CD8-positive, alpha-beta memory T cell (primary cell): ENCODE results near the gene DHX32. TPM values are rescaled to one million over a fixed set of nuclear protein-coding genes. Genes with fewer than 3 reads are reported as not detected.
A peak's percentile ranks its signal among the peaks of the same experiment; 100 is the strongest.
"Not testable (repeated sequence)": the region's sequence is repeated elsewhere in the genome, so short reads cannot be mapped to it uniquely, and the experiment has no call there.

Experiments
- CTCF ChIA-PET: fragments of 350-600 bp; sonication (Branson Sonifier 250); formaldehyde crosslinking; loops from one replicate; lab custom pipeline; 2021; ENCODE audit warnings: antibody characterized with exemption; lab: Charles Lee
- POLR2A ChIA-PET: fragments of 350-600 bp; sonication (Branson Sonifier 250); formaldehyde crosslinking; loops from one replicate; lab custom pipeline; 2021; ENCODE audit warnings: antibody characterized with exemption; lab: Charles Lee
- DNase-seq, 5 donors: peaks; one replicate each; pipeline versions ENCODE4 v3.0.0 to v3.0.0-alpha.2; 2020 to 2022; ENCODE audit warnings: mixed read lengths in 1 of 5
- H3K27ac ChIP-seq: one replicate; pipeline ENCODE4 v1.7.0; 2013; ENCODE audit warnings: low read depth, mild to moderate bottlenecking, low read length, moderate library complexity
- H3K27me3 ChIP-seq: 2 replicates; pipeline ENCODE4 v1.7.0; 2013; ENCODE audit warnings: low read length, mild to moderate bottlenecking; ENCODE audit not compliant: insufficient read depth, poor library complexity, severe bottlenecking
- H3K36me3 ChIP-seq: 2 replicates; pipeline ENCODE4 v1.7.0; 2013; ENCODE audit warnings: mild to moderate bottlenecking, low read length, moderate library complexity; ENCODE audit not compliant: insufficient read depth
- H3K4me1 ChIP-seq: 2 replicates; pipeline ENCODE4 v1.7.0; 2013; ENCODE audit warnings: mild to moderate bottlenecking, low read length, moderate library complexity; ENCODE audit not compliant: insufficient read depth
- H3K4me3 ChIP-seq: 2 replicates; pipeline ENCODE4 v1.7.0; 2013; ENCODE audit warnings: mild to moderate bottlenecking, low read length
- H3K9me3 ChIP-seq: 2 replicates; pipeline ENCODE4 v1.7.0; 2013; ENCODE audit warnings: mild to moderate bottlenecking, low read length
- H3K27ac Mint-ChIP-seq, 8 donors: one replicate each; pipeline ENCODE4 v1.8.0; 2020 to 2021; ENCODE audit warnings: mixed read lengths in 8 of 8, mild to moderate bottlenecking in 6 of 8, inconsistent platforms in 3 of 8, moderate library complexity in 3 of 8
- H3K27me3 Mint-ChIP-seq, 2 donors: one replicate each; pipeline ENCODE4 v1.8.0; 2020 to 2021; ENCODE audit warnings: mixed read lengths in 2 of 2, mild to moderate bottlenecking in 1 of 2, moderate library complexity in 1 of 2
- H3K36me3 Mint-ChIP-seq, 3 donors: one replicate each; pipeline ENCODE4 v1.8.0; 2020 to 2021; ENCODE audit warnings: mixed read lengths in 3 of 3, inconsistent platforms in 1 of 3, mild to moderate bottlenecking in 1 of 3
- H3K4me1 Mint-ChIP-seq, 3 donors: one replicate each; pipeline ENCODE4 v1.8.0; 2020 to 2021; ENCODE audit warnings: mixed read lengths in 3 of 3, inconsistent platforms in 1 of 3, mild to moderate bottlenecking in 1 of 3
- H3K4me3 Mint-ChIP-seq, 7 donors: one replicate each; pipeline ENCODE4 v1.8.0; 2020 to 2021; ENCODE audit warnings: mixed read lengths in 7 of 7, mild to moderate bottlenecking in 6 of 7, moderate library complexity in 4 of 7, inconsistent platforms in 2 of 7
- H3K9me3 Mint-ChIP-seq, 5 donors: one replicate each; pipeline ENCODE4 v1.8.0; 2020 to 2022; ENCODE audit warnings: mixed read lengths in 5 of 5, mild to moderate bottlenecking in 3 of 5, moderate library complexity in 2 of 5, inconsistent platforms in 1 of 5
- polyA plus RNA-seq: library from polyadenylated mRNA; unstranded; fragments of 300-500 nt; fragmentation: Illumina TruSeq; gene quantifications from one replicate; pipeline ENCODE4 v1.2.3, GENCODE V29; 2021
- total RNA-seq, 2 experiments: library from RNA; stranded (reverse); gene quantifications; one replicate each; pipeline ENCODE4 v1.2.3, GENCODE V29; 2021

DHX32 gene
- 10 to 100 TPM; 10.7 to 11.0 TPM for total RNA-seq
- 8.4 TPM for polyA plus RNA-seq

DNA sequence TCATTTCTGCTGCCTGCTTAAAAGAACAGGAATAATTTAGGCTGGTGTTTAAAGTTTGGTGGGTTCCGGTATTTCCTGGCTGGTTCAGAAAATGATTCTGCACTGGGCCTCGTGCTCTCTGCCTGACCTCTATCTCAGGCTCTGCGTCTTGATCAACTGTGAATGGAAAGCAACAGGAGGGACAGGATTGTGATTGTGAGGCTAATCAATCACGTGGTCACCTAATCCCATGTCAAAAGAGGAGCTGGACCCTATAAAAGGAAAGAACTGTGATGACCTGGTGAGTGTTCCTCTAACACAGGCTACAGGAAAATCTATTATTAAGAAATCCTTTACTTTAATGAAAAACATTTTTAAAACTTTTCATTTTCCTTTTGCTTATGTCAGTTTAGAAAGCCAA is at the start of gene DHX32:
Gene DHX32, minus strand, starts transcription at position 101 of the 400 bp plus-strand sequence. CDS start 468 bp downstream, outside the sequence.
- no peak for DNase-seq
- H3K27me3 ChIP-seq, result no peaks in the 10 kb centered on the region
- Mint-ChIP-seq H3K9me3 (peaks cover 1 to 8% (median 4%) of the 10 kb centered on the region in 5 donors), H3K4me3 (no peak within 1 kb of the TSS), H3K36me3 (peaks cover 2 to 18% (median 7%) of the 10 kb centered on the region in 3 donors), H3K27me3 (peaks cover 0 to 4% of the 10 kb centered on the region in 2 donors), H3K27ac (peak within 1 kb of the TSS in 1 of 8 donors; percentile 13), H3K4me1 (no peaks in the 10 kb centered on the region)
- no peaks in the 10 kb centered on the region for H3K36me3 ChIP-seq
- ChIA-PET POLR2A (no interaction called here), CTCF (interaction anchor here (1.7 kb wide), 1 partner anchor 12 kb away, joined by 5 read pairs; no protein-coding TSS in a partner anchor)
- H3K9me3 ChIP-seq, result no peaks in the 10 kb centered on the region
- H3K27ac ChIP-seq, result no peak within 1 kb of the TSS
- no peak within 1 kb of the TSS for H3K4me3 ChIP-seq
- H3K4me1 ChIP-seq, result no peaks in the 10 kb centered on the region

DNA sequence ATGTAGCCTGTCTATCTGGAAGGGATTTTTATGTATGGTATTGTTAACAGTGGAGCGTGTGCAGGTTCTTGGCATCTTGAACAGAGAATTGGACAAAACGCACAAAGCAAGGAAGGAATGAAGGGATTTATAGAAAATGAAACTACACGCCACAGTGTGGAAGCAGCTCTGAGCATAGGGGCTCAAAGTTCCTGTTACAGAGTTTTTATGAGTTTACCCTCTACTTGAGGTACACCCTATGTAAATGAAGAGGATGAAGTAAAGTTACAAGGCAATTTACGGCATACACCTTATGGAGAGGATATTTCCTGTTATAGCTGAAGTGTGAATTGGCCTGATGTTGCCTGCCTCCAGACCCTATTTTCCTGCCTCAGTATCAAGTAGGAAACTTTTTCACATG is 48.5 kb upstream of the DHX32 start:
- no peak for DNase-seq
- no peak overlapping the region for H3K4me3 Mint-ChIP-seq
- H3K4me1 Mint-ChIP-seq, result no peaks in the 10 kb centered on the region
- Histone ChIP-seq H3K4me1 (no peaks in the 10 kb centered on the region), H3K27me3 (no peaks in the 10 kb centered on the region), H3K4me3 (no peak overlapping the region), H3K9me3 (no peaks in the 10 kb centered on the region), H3K27ac (no peak overlapping the region), H3K36me3 (no peaks in the 10 kb centered on the region)
- CTCF ChIA-PET, result no interaction called here
- H3K27me3 Mint-ChIP-seq, result peaks cover 2 to 14% of the 10 kb centered on the region in 2 donors
- peaks cover 0 to 2% (median 0%) of the 10 kb centered on the region in 5 donors for H3K9me3 Mint-ChIP-seq
- POLR2A ChIA-PET, result no interaction called here
- H3K27ac Mint-ChIP-seq, result no peak overlapping the region
- no peaks in the 10 kb centered on the region for H3K36me3 Mint-ChIP-seq

DNA sequence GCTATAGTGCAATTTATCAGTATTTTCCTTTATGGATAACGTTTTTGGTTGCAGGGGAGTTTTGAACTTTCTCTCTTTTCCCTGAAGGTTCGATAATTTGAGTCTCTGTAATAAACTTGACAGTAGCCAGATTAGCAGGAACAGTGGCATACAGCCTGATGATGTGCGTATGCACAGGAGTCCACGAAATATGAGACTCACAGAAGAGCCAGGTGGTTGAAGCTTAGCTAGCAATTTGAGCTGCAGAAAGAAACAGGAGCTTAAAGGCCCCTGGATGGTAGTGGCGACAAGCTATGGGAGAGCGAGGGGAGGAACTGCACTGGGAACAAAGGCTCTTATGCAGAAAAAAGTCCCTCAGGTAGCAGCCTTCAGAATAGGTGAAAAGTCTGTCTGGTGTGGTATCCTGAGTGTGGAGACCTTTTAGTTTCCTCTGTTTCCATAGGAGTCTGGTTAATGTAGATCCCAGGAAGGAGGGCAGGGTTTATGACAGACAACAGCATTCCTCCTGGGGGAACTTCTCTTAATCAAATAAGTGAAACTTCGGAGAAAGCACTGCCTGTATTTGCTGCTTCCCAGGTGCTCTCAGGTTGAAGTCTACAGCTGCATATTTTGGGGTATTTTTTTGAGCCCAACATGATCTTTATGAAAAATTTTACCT is 48.0 kb upstream of the DHX32 start:
- Mint-ChIP-seq H3K4me3 (no peak overlapping the region), H3K36me3 (no peaks in the 10 kb centered on the region), H3K4me1 (no peaks in the 10 kb centered on the region), H3K27ac (no peak overlapping the region), H3K27me3 (peaks cover 2 to 10% of the 10 kb centered on the region in 2 donors), H3K9me3 (peaks cover 0 to 2% (median 0%) of the 10 kb centered on the region in 5 donors)
- Histone ChIP-seq H3K9me3 (no peaks in the 10 kb centered on the region), H3K27ac (no peak overlapping the region), H3K27me3 (no peaks in the 10 kb centered on the region), H3K36me3 (no peaks in the 10 kb centered on the region), H3K4me3 (no peak overlapping the region), H3K4me1 (no peaks in the 10 kb centered on the region)
- DNase-seq, result no peak
- POLR2A ChIA-PET, result no interaction called here
- CTCF ChIA-PET, result no interaction called here

DNA sequence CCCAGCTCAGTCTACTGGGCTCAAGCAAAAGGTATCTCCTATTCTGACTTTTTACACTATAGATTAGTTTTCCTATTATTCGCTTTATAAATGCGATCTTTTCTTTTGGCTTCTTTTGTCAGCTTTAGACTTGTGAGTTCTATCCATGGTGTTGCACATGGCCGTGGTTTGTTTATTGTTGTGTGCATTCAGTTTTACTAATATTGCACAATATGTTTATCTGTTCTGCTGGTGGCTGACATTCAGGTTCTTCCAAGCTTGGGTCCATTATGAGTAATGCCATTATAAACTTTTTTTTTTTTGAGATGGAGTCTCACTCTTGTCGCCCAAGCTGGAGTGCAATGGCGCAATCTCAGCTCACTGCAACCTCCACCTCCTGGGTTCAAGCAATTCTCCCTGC is 46.2 kb upstream of the DHX32 start:
- POLR2A ChIA-PET, H3K27me3 ChIP-seq, H3K4me3 ChIP-seq, H3K36me3 ChIP-seq, H3K9me3 ChIP-seq, H3K27ac ChIP-seq, H3K9me3 Mint-ChIP-seq, CTCF ChIA-PET, H3K4me3 Mint-ChIP-seq, H3K4me1 Mint-ChIP-seq, H3K4me1 ChIP-seq, H3K27ac Mint-ChIP-seq, H3K36me3 Mint-ChIP-seq, DNase-seq: not testable (repeated sequence)
- peaks cover 0 to 10% of the 10 kb centered on the region in 2 donors for H3K27me3 Mint-ChIP-seq

- H3K9me3 ChIP-seq, result no peaks in the 10 kb centered on the region
- no peaks in the 10 kb centered on the region for H3K36me3 Mint-ChIP-seq
- no peak overlapping the region for H3K4me3 ChIP-seq
- peaks cover 0 to 7% of the 10 kb centered on the region in 2 donors for H3K27me3 Mint-ChIP-seq
- no peaks in the 10 kb centered on the region for H3K4me1 ChIP-seq
- peaks cover 0 to 2% (median 0%) of the 10 kb centered on the region in 5 donors for H3K9me3 Mint-ChIP-seq
- no peaks in the 10 kb centered on the region for H3K36me3 ChIP-seq
- no peaks in the 10 kb centered on the region for H3K27me3 ChIP-seq
- POLR2A ChIA-PET, result no interaction called here
- DNase-seq, result no peak
- no peak overlapping the region for H3K27ac Mint-ChIP-seq
- H3K27ac ChIP-seq, result no peak overlapping the region
- no peak overlapping the region for H3K4me3 Mint-ChIP-seq
- no peaks in the 10 kb centered on the region for H3K4me1 Mint-ChIP-seq
- CTCF ChIA-PET, result no interaction called here
These were observed 45.2 kb upstream of the DHX32 start for GRCh38 chr10:125926247-125926646.

DNA sequence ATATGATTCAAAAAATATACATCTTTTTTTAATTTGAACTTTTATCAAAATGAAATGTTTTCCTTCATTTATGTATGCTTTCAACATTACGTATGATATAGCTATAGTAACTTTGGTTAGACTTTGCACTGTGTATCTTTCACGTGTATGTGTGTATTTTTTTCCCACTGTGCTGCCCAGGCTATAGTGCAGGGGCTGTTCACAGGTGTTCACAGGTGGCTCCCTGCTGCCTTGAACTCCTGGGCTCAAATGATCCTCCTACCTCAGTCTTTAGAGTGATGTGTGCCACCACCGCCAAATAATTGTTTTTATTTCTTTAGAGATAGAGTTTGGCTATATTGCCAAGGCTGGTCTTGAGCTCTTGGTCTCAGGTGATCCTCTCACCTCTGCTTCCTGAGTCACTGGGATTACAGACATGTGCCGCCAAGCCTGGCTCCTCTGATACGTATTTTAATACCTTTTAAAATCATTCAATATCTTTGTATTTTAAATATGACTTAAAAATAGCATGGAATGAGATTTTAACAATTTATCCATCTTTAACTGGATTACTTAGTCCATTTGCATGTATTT is 44.3 kb upstream of the DHX32 start:
- H3K4me3 ChIP-seq, result no peak overlapping the region
- H3K9me3 ChIP-seq, result no peaks in the 10 kb centered on the region
- no peaks in the 10 kb centered on the region for H3K36me3 ChIP-seq
- Mint-ChIP-seq H3K4me3 (no peak overlapping the region), H3K36me3 (no peaks in the 10 kb centered on the region), H3K4me1 (no peaks in the 10 kb centered on the region), H3K27ac (no peak overlapping the region), H3K27me3 (peaks cover 0 to 3% of the 10 kb centered on the region in 2 donors), H3K9me3 (peaks cover 0 to 2% (median 0%) of the 10 kb centered on the region in 5 donors)
- DNase-seq, result no peak
- no peaks in the 10 kb centered on the region for H3K4me1 ChIP-seq
- POLR2A ChIA-PET, result no interaction called here
- no peak overlapping the region for H3K27ac ChIP-seq
- CTCF ChIA-PET, result no interaction called here
- H3K27me3 ChIP-seq, result no peaks in the 10 kb centered on the region

GRCh38 chr10:125921643-125922306 is 40.7 kb upstream of the DHX32 start:
- H3K27ac ChIP-seq, H3K9me3 Mint-ChIP-seq, POLR2A ChIA-PET, H3K4me1 Mint-ChIP-seq, CTCF ChIA-PET, H3K4me3 ChIP-seq, H3K27me3 Mint-ChIP-seq, H3K27me3 ChIP-seq, H3K4me3 Mint-ChIP-seq, DNase-seq, H3K4me1 ChIP-seq, H3K36me3 ChIP-seq, H3K9me3 ChIP-seq, H3K36me3 Mint-ChIP-seq, H3K27ac Mint-ChIP-seq: not testable (repeated sequence)

DNA sequence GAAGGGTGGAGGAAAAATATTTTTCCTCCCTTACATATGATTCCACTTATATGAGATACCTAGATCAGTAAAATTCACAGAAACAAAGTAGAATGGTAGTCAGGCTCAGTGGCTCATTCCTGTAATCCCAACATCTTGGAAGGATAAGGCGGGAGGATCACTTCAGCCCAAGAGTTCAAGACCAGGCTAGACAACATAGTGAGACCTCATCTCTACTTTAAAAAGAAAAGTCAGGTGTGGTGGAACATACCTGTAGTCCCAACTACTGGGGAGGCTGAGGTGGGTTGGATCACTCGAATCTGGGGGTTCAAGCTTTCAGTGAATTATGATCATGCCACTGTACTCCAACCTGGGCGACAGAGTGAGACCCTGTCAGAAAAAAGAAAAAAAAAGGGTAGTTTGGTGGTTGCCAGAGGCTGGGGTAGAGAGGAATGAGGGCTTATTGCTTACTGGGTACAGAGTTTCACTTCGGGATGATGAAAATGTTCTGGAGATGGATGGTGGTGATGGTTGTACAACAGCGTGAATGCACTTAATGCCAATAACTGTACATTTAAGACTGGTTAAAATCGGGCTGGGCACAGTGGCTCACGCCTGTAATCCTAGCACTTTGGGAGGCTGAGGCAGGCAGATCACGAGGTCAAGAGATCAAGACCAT is 36.7 kb upstream of the DHX32 start:
- H3K27me3 ChIP-seq, CTCF ChIA-PET, H3K4me3 Mint-ChIP-seq, H3K9me3 Mint-ChIP-seq, H3K27ac Mint-ChIP-seq, POLR2A ChIA-PET, H3K4me3 ChIP-seq, H3K4me1 ChIP-seq, H3K4me1 Mint-ChIP-seq, H3K36me3 ChIP-seq, H3K36me3 Mint-ChIP-seq, DNase-seq, H3K9me3 ChIP-seq, H3K27ac ChIP-seq: not testable (repeated sequence)
- peaks cover 0 to 24% of the 10 kb centered on the region in 2 donors for H3K27me3 Mint-ChIP-seq
